Duodenal mucosa (tissue), 2 donors: ENCODE measurements around the gene SHCBP1.

Source experiments
- H3K27ac ChIP-seq: one replicate; pipeline ENCODE4 v1.7.0; 2013; ENCODE audit warnings: low read depth, low read length
- H3K27me3 ChIP-seq, 2 donors: one replicate each; pipeline ENCODE4 v1.7.0; 2013; ENCODE audit warnings: low read length in 2 of 2, control low read depth in 1 of 2; ENCODE audit not compliant: insufficient read depth in 2 of 2, control insufficient read depth in 1 of 2
- H3K36me3 ChIP-seq, 2 donors: one replicate each; pipeline ENCODE4 v1.7.0; 2013; ENCODE audit warnings: low read length in 2 of 2, control low read depth in 1 of 2; ENCODE audit not compliant: insufficient read depth in 2 of 2, control insufficient read depth in 1 of 2
- H3K4me1 ChIP-seq, 2 donors: one replicate each; pipeline ENCODE4 v1.7.0; 2013; ENCODE audit warnings: low read length in 2 of 2, control low read depth in 1 of 2; ENCODE audit not compliant: insufficient read depth in 2 of 2, control insufficient read depth in 1 of 2
- H3K4me3 ChIP-seq, 2 donors: one replicate each; pipeline ENCODE4 v1.7.0; 2013; ENCODE audit warnings: low read length in 2 of 2, low read depth in 1 of 2
- H3K9ac ChIP-seq, 2 donors: one replicate each; pipeline ENCODE4 v1.7.0; 2013; ENCODE audit warnings: low read length in 2 of 2, low read depth in 1 of 2
- H3K9me3 ChIP-seq, 2 donors: one replicate each; pipeline ENCODE4 v1.7.0; 2013; ENCODE audit warnings: low read length in 2 of 2, control low read depth in 1 of 2; ENCODE audit not compliant: control insufficient read depth in 1 of 2

SHCBP1 gene

GRCh38 chr16:46621006-46621933 is at the start of gene SHCBP1:
TSS of gene SHCBP1 (minus strand) at chr16:46621379. CDS start at chr16:46621359, 20 bp downstream.
- peaks cover 5 to 11% of the 10 kb centered on the region in 2 donors for H3K4me1 ChIP-seq
- H3K27ac ChIP-seq: no peak within 1 kb of the TSS
- H3K36me3 ChIP-seq: peaks cover 0 to 3% of the 10 kb centered on the region in 2 donors
- peak within 1 kb of the TSS in 1 of 2 donors; percentile 49 for H3K9ac ChIP-seq
- H3K4me3 ChIP-seq: peak within 1 kb of the TSS; percentile 75 to 84
- H3K27me3 ChIP-seq: no peaks in the 10 kb centered on the region
- no peaks in the 10 kb centered on the region for H3K9me3 ChIP-seq

- no peak overlapping the region for H3K27ac ChIP-seq
- peaks cover 30 to 72% of the 10 kb centered on the region in 2 donors for H3K36me3 ChIP-seq
- H3K4me1 ChIP-seq: no peaks in the 10 kb centered on the region
- H3K4me3 ChIP-seq: no peak overlapping the region
- no peaks in the 10 kb centered on the region for H3K9me3 ChIP-seq
- H3K9ac ChIP-seq: no peak overlapping the region
- no peaks in the 10 kb centered on the region for H3K27me3 ChIP-seq
These were observed 40.9 kb upstream of the SHCBP1 start for GRCh38 chr16:46662123-46662522.

GRCh38 chr16:46658925-46659324 is 37.7 kb upstream of the SHCBP1 start:
- Histone ChIP-seq H3K9me3 (no peaks in the 10 kb centered on the region), H3K36me3 (peaks cover 26 to 47% of the 10 kb centered on the region in 2 donors), H3K4me1 (no peaks in the 10 kb centered on the region), H3K4me3 (no peak overlapping the region), H3K9ac (no peak overlapping the region), H3K27ac (no peak overlapping the region), H3K27me3 (no peaks in the 10 kb centered on the region)

- H3K4me1 ChIP-seq: no peaks in the 10 kb centered on the region
- no peaks in the 10 kb centered on the region for H3K36me3 ChIP-seq
- no peak overlapping the region for H3K4me3 ChIP-seq
- H3K9me3 ChIP-seq: no peaks in the 10 kb centered on the region
- no peak overlapping the region for H3K9ac ChIP-seq
- H3K27me3 ChIP-seq: no peaks in the 10 kb centered on the region
- no peak overlapping the region for H3K27ac ChIP-seq
These were observed 30.1 kb upstream of the SHCBP1 start for GRCh38 chr16:46651305-46651704.

GRCh38 chr16:46650254-46650623 is 29.1 kb upstream of the SHCBP1 start:
- Histone ChIP-seq H3K27ac (no peak overlapping the region), H3K27me3 (no peaks in the 10 kb centered on the region), H3K36me3 (no peaks in the 10 kb centered on the region), H3K9me3 (no peaks in the 10 kb centered on the region), H3K9ac (no peak overlapping the region), H3K4me1 (no peaks in the 10 kb centered on the region), H3K4me3 (no peak overlapping the region)

GRCh38 chr16:46649588-46650253 is 28.5 kb upstream of the SHCBP1 start:
- Histone ChIP-seq H3K4me3 (no peak overlapping the region), H3K27me3 (no peaks in the 10 kb centered on the region), H3K36me3 (no peaks in the 10 kb centered on the region), H3K9ac (no peak overlapping the region), H3K9me3 (no peaks in the 10 kb centered on the region), H3K27ac (no peak overlapping the region), H3K4me1 (no peaks in the 10 kb centered on the region)

GRCh38 chr16:46648656-46649055 is 27.5 kb upstream of the SHCBP1 start:
- no peaks in the 10 kb centered on the region for H3K27me3 ChIP-seq
- no peak overlapping the region for H3K27ac ChIP-seq

GRCh38 chr16:46638947-46639925 is 18.1 kb upstream of the SHCBP1 start:
- Histone ChIP-seq H3K27ac (no peak overlapping the region), H3K9ac (no peak overlapping the region), H3K27me3 (no peaks in the 10 kb centered on the region), H3K4me3 (no peak overlapping the region), H3K36me3 (no peaks in the 10 kb centered on the region), H3K9me3 (no peaks in the 10 kb centered on the region), H3K4me1 (no peaks in the 10 kb centered on the region)

More at GRCh38 chr16:46648656-46649055, 27.5 kb upstream of the SHCBP1 start:
- Histone ChIP-seq H3K9ac (no peak overlapping the region), H3K4me3 (no peak overlapping the region), H3K4me1 (no peaks in the 10 kb centered on the region), H3K36me3 (no peaks in the 10 kb centered on the region), H3K9me3 (no peaks in the 10 kb centered on the region)

GRCh38 chr16:46632778-46633733 is 11.9 kb upstream of the SHCBP1 start:
- no peaks in the 10 kb centered on the region for H3K27me3 ChIP-seq
- H3K36me3 ChIP-seq: no peaks in the 10 kb centered on the region
- no peak overlapping the region for H3K27ac ChIP-seq
- no peak overlapping the region for H3K9ac ChIP-seq
- H3K9me3 ChIP-seq: no peaks in the 10 kb centered on the region
- H3K4me3 ChIP-seq: no peak overlapping the region
- H3K4me1 ChIP-seq: peaks cover 0 to 3% of the 10 kb centered on the region in 2 donors
